Skeletal muscle tissue (tissue), 4 donors: Measurements from ENCODE around the gene BCAN. TPM values are rescaled to one million over a fixed set of nuclear protein-coding genes. Genes with fewer than 3 reads are reported as not detected.
A peak's percentile ranks its signal among the peaks of the same experiment; 100 is the strongest.
"Not testable (repeated sequence)": the region's sequence is repeated elsewhere in the genome, so short reads cannot be mapped to it uniquely, and the experiment has no call there.

Experiments
- H3K27ac ChIP-seq: one replicate; pipeline ENCODE4 v1.7.0; 2013; ENCODE audit warnings: mild to moderate bottlenecking, low read depth, low read length, inconsistent platforms
- H3K27me3 ChIP-seq, 3 donors: one replicate each; pipeline ENCODE4 v1.7.0; 2013; ENCODE audit warnings: low read length in 3 of 3; ENCODE audit not compliant: control insufficient read depth in 3 of 3, insufficient read depth in 3 of 3
- H3K36me3 ChIP-seq, 3 donors: one replicate each; pipeline ENCODE4 v1.7.0; 2013; ENCODE audit warnings: low read length in 3 of 3; ENCODE audit not compliant: control insufficient read depth in 3 of 3, insufficient read depth in 3 of 3
- H3K4me1 ChIP-seq, 3 donors: one replicate each; pipeline ENCODE4 v1.7.0; 2013; ENCODE audit warnings: low read length in 3 of 3, mild to moderate bottlenecking in 3 of 3; ENCODE audit not compliant: control insufficient read depth in 3 of 3, insufficient read depth in 3 of 3
- H3K4me3 ChIP-seq, 3 donors: one replicate each; pipeline ENCODE4 v1.7.0; 2013; ENCODE audit warnings: low read length in 3 of 3
- H3K9ac ChIP-seq, 3 donors: one replicate each; pipeline ENCODE4 v1.7.0; 2013; ENCODE audit warnings: low read length in 3 of 3, mild to moderate bottlenecking in 3 of 3, moderate library complexity in 2 of 3, low read depth in 1 of 3
- H3K9me3 ChIP-seq, 3 donors: one replicate each; pipeline ENCODE4 v1.7.0; 2013; ENCODE audit warnings: low read length in 3 of 3; ENCODE audit not compliant: control insufficient read depth in 3 of 3
- total RNA-seq: library from RNA; depleted of rRNA; stranded (reverse); fragments of >200 nt; gene quantifications from one replicate; pipeline ENCODE4 v1.2.3, GENCODE V29; 2014
- donor health status: Osteomylitis.

BCAN gene
- total RNA-seq, 1 donor from 2014 or later = under 0.01 TPM

- Histone ChIP-seq H3K27ac (no peak overlapping the region), H3K9me3 (no peaks in the 10 kb centered on the region), H3K4me1 (peaks cover 9 to 21% (median 18%) of the 10 kb centered on the region in 3 donors), H3K27me3 (no peaks in the 10 kb centered on the region), H3K9ac (no peak overlapping the region), H3K4me3 (no peak overlapping the region), H3K36me3 (peaks cover 31 to 38% (median 33%) of the 10 kb centered on the region in 3 donors)
Measured at GRCh38 chr1:156599811-156600210, 42.1 kb upstream of the BCAN start.

GRCh38 chr1:156600733-156601121 lies 41.2 kb upstream of the BCAN start:
- Histone ChIP-seq H3K36me3 (peaks cover 23 to 29% (median 26%) of the 10 kb centered on the region in 3 donors), H3K4me3 (peak overlapping the region; percentile 82 to 99 (median 98)), H3K27me3 (no peaks in the 10 kb centered on the region), H3K9ac (peak overlapping the region; percentile 76 to 92 (median 85)), H3K4me1 (peaks cover 9 to 21% (median 18%) of the 10 kb centered on the region in 3 donors), H3K27ac (peak overlapping the region; percentile 62), H3K9me3 (no peaks in the 10 kb centered on the region)

- peaks cover 9 to 21% (median 18%) of the 10 kb centered on the region in 3 donors for H3K4me1 ChIP-seq
- no peaks in the 10 kb centered on the region for H3K27me3 ChIP-seq
- no peaks in the 10 kb centered on the region for H3K9me3 ChIP-seq
- H3K9ac ChIP-seq = peak within 1 kb of the TSS; percentile 76 to 92 (median 85)
- peak within 1 kb of the TSS; percentile 62 for H3K27ac ChIP-seq
- peak within 1 kb of the TSS; percentile 82 to 99 (median 98) for H3K4me3 ChIP-seq
- peaks cover 18 to 23% (median 20%) of the 10 kb centered on the region in 3 donors for H3K36me3 ChIP-seq
Measured at GRCh38 chr1:156601122-156601830, 40.6 kb upstream of the BCAN start, which contains the start of gene GPATCH4. Gene GPATCH4 (minus strand): TSS chr1:156601479.

GRCh38 chr1:156601892-156602291 lies 40.0 kb upstream of the BCAN start:
- Histone ChIP-seq H3K9ac (peak overlapping the region; percentile 76 to 92 (median 85)), H3K36me3 (peaks cover 14 to 17% (median 14%) of the 10 kb centered on the region in 3 donors), H3K4me3 (peak overlapping the region; percentile 82 to 99 (median 98)), H3K27ac (peak overlapping the region; percentile 62), H3K9me3 (no peaks in the 10 kb centered on the region), H3K4me1 (peaks cover 9 to 21% (median 18%) of the 10 kb centered on the region in 3 donors), H3K27me3 (no peaks in the 10 kb centered on the region)

- H3K4me1 ChIP-seq = peaks cover 9 to 21% (median 18%) of the 10 kb centered on the region in 3 donors
- H3K27me3 ChIP-seq = no peaks in the 10 kb centered on the region
- H3K27ac ChIP-seq = no peak overlapping the region
- H3K4me3 ChIP-seq = no peak overlapping the region
- H3K36me3 ChIP-seq = peaks cover 7 to 10% (median 8%) of the 10 kb centered on the region in 3 donors
- H3K9ac ChIP-seq = no peak overlapping the region
- no peaks in the 10 kb centered on the region for H3K9me3 ChIP-seq
Measured at GRCh38 chr1:156602557-156602993, 39.3 kb upstream of the BCAN start.

GRCh38 chr1:156607344-156607743 lies 34.6 kb upstream of the BCAN start:
- H3K36me3 ChIP-seq, H3K27me3 ChIP-seq, H3K9ac ChIP-seq, H3K9me3 ChIP-seq, H3K4me3 ChIP-seq, H3K4me1 ChIP-seq, H3K27ac ChIP-seq: not testable (repeated sequence)

- no peaks in the 10 kb centered on the region for H3K36me3 ChIP-seq
- no peaks in the 10 kb centered on the region for H3K9me3 ChIP-seq
- H3K9ac ChIP-seq = no peak overlapping the region
- no peak overlapping the region for H3K27ac ChIP-seq
- H3K27me3 ChIP-seq = peaks cover 0 to 7% (median 3%) of the 10 kb centered on the region in 3 donors
- H3K4me3 ChIP-seq = no peak overlapping the region
- H3K4me1 ChIP-seq = peaks cover 0 to 5% (median 0%) of the 10 kb centered on the region in 3 donors
Measured at GRCh38 chr1:156608036-156608674, 33.8 kb upstream of the BCAN start.

- Histone ChIP-seq H3K27me3 (peaks cover 0 to 7% (median 3%) of the 10 kb centered on the region in 3 donors), H3K4me3 (no peak overlapping the region), H3K9me3 (no peaks in the 10 kb centered on the region), H3K9ac (no peak overlapping the region), H3K4me1 (peaks cover 0 to 5% (median 0%) of the 10 kb centered on the region in 3 donors), H3K27ac (no peak overlapping the region), H3K36me3 (no peaks in the 10 kb centered on the region)
Measured at GRCh38 chr1:156608981-156609380, 32.9 kb upstream of the BCAN start.

GRCh38 chr1:156610072-156610471 lies 31.8 kb upstream of the BCAN start:
- H3K4me1 ChIP-seq, H3K27me3 ChIP-seq, H3K9ac ChIP-seq, H3K27ac ChIP-seq, H3K36me3 ChIP-seq, H3K4me3 ChIP-seq, H3K9me3 ChIP-seq: not testable (repeated sequence)

GRCh38 chr1:156612666-156613065 lies 29.3 kb upstream of the BCAN start:
- Histone ChIP-seq H3K27me3 (peaks cover 0 to 13% (median 7%) of the 10 kb centered on the region in 3 donors), H3K27ac (no peak overlapping the region), H3K4me1 (peaks cover 0 to 9% (median 6%) of the 10 kb centered on the region in 3 donors), H3K9ac (no peak overlapping the region), H3K36me3 (no peaks in the 10 kb centered on the region), H3K9me3 (no peaks in the 10 kb centered on the region), H3K4me3 (no peak overlapping the region)
